Smooth muscle cell (in vitro differentiated cells): ENCODE measurements around the gene ANAPC7. TPM values are rescaled to one million over a fixed set of nuclear protein-coding genes. Genes with fewer than 3 reads are reported as not detected.

Experiments used
- DNase-seq: peaks from one replicate; lab custom pipeline; 2025; ENCODE audit not compliant: unreplicated experiment; lab: John Stamatoyannopoulos, UW
- H2AFZ ChIP-seq: fragments of 200-600 bp; sonication (generic); 2 replicates; pipeline ENCODE4 v1.6.0; 2016; ENCODE audit warnings: antibody characterized with exemption, low read depth, mild to moderate bottlenecking
- H3F3A ChIP-seq: fragments of 200-600 bp; sonication (generic); 2 replicates; pipeline ENCODE4 v1.6.0; 2017; ENCODE audit warnings: antibody characterized with exemption, low read depth
- H3K27ac ChIP-seq: fragments of 200-600 bp; sonication (generic); 2 replicates; pipeline ENCODE4 v1.5.1; 2016; ENCODE audit warnings: low read depth, mild to moderate bottlenecking
- H3K27me3 ChIP-seq: fragments of 200-600 bp; sonication (generic); 2 replicates; pipeline ENCODE4 v1.6.1; 2016; ENCODE audit warnings: low read depth, mild to moderate bottlenecking
- H3K36me3 ChIP-seq: fragments of 200-600 bp; sonication (generic); 2 replicates; pipeline ENCODE4 v1.5.1; 2016; ENCODE audit warnings: low read depth
- H3K4me1 ChIP-seq: fragments of 200-600 bp; sonication (generic); 2 replicates; pipeline ENCODE4 v1.5.1; 2016; ENCODE audit warnings: low read depth
- H3K4me2 ChIP-seq: fragments of 200-600 bp; sonication (generic); 2 replicates; pipeline ENCODE4 v1.6.0; 2016; ENCODE audit warnings: mild to moderate bottlenecking
- H3K4me3 ChIP-seq: fragments of 200-600 bp; sonication (generic); 2 replicates; pipeline ENCODE4 v1.5.1; 2016; ENCODE audit warnings: mild to moderate bottlenecking
- H3K79me2 ChIP-seq: fragments of 200-600 bp; sonication (generic); 2 replicates; pipeline ENCODE4 v1.6.0; 2016; ENCODE audit warnings: low read depth, mild to moderate bottlenecking
- H3K9ac ChIP-seq: fragments of 200-600 bp; sonication (generic); 2 replicates; pipeline ENCODE4 v1.6.0; 2016; ENCODE audit warnings: low read depth
- H3K9me3 ChIP-seq: fragments of 200-600 bp; sonication (generic); replicated peaks from 2 replicates; pipeline ENCODE4 v1.5.1; 2016; ENCODE audit warnings: low read depth
- H4K20me1 ChIP-seq: fragments of 200-600 bp; sonication (generic); 2 replicates; pipeline ENCODE4 v1.6.0; 2016; ENCODE audit warnings: low read depth
- CTCF ChIP-seq: fragments of 200-600 bp; sonication (generic); IDR thresholded peaks from 2 replicates; pipeline ENCODE4 v1.5.1; 2017; ENCODE audit warnings: borderline replicate concordance, mild to moderate bottlenecking, antibody characterized with exemption; ENCODE audit not compliant: insufficient read depth, poor library complexity, severe bottlenecking
- WGBS: methylation state at CpG from one replicate; pipeline ENCODE4 v1.1.7; 2016; ENCODE audit warnings: low lambda C conversion rate; 5-methylcytosine and 5-hydroxymethylcytosine counted together
- polyA plus RNA-seq: library from polyadenylated mRNA; unstranded; fragments of >200 nt; fragmentation: Nextera tagmentation; extraction: Ambion mirVana; gene quantifications from 2 replicates; pipeline ENCODE4 v1.2.1, GENCODE V29; 2016
- total RNA-seq: library from RNA; depleted of rRNA; stranded (reverse); fragments of >200 nt; gene quantifications from 2 replicates; pipeline ENCODE4 v1.2.3, GENCODE V29; 2014

Gene ANAPC7
- total and polyA plus RNA-seq, 2 experiments from 2014 or later, result 22.1 to 36.8 TPM

GRCh38 chr12:110344657-110345056, 58.9 kb downstream of the ANAPC7 start:
- Histone ChIP-seq H3F3A (peaks cover 9% of the 10 kb centered on the region), H3K27me3 (no peaks in the 10 kb centered on the region), H3K4me1 (no peaks in the 10 kb centered on the region), H3K4me2 (no peak overlapping the region), H3K27ac (peak overlapping the region; percentile 58), H3K36me3 (peaks cover 48% of the 10 kb centered on the region), H3K79me2 (no peaks in the 10 kb centered on the region), H3K9ac (no peak overlapping the region), H2AFZ (no peak overlapping the region), H3K4me3 (no peak overlapping the region), H4K20me1 (peaks cover 23% of the 10 kb centered on the region), H3K9me3 (no peaks in the 10 kb centered on the region)
- no peak for TF ChIP-seq CTCF
- DNase-seq, result no peak
- WGBS, result 97% methylated on average over 11 of the region's 11 CpGs

- H3K4me3 ChIP-seq, result no peak overlapping the region
- no peaks in the 10 kb centered on the region for H3K9me3 ChIP-seq
- H3K79me2 ChIP-seq, result no peaks in the 10 kb centered on the region
- H4K20me1 ChIP-seq, result peaks cover 23% of the 10 kb centered on the region
- no peaks in the 10 kb centered on the region for H3K4me1 ChIP-seq
- peaks cover 51% of the 10 kb centered on the region for H3K36me3 ChIP-seq
- H2AFZ ChIP-seq, result no peak overlapping the region
- H3K4me2 ChIP-seq, result no peak overlapping the region
- H3K9ac ChIP-seq, result no peak overlapping the region
- peaks cover 9% of the 10 kb centered on the region for H3F3A ChIP-seq
- no peak overlapping the region for H3K27ac ChIP-seq
- no peak for TF ChIP-seq CTCF
- no peaks in the 10 kb centered on the region for H3K27me3 ChIP-seq
- no peak for DNase-seq
- WGBS, result 98% methylated on average over 9 of the region's 9 CpGs
Measured at GRCh38 chr12:110343736-110344555, 59.6 kb downstream of the ANAPC7 start.

GRCh38 chr12:110343114-110343513, 60.4 kb downstream of the ANAPC7 start:
- peaks cover 9% of the 10 kb centered on the region for H3F3A ChIP-seq
- no peaks in the 10 kb centered on the region for H3K4me1 ChIP-seq
- 96% methylated on average over 5 of the region's 5 CpGs for WGBS
- no peaks in the 10 kb centered on the region for H3K79me2 ChIP-seq
- DNase-seq, result no peak
- H3K4me2 ChIP-seq, result no peak overlapping the region
- H3K36me3 ChIP-seq, result peaks cover 51% of the 10 kb centered on the region
- no peak overlapping the region for H3K9ac ChIP-seq
- H2AFZ ChIP-seq, result no peak overlapping the region
- peaks cover 23% of the 10 kb centered on the region for H4K20me1 ChIP-seq
- no peak overlapping the region for H3K4me3 ChIP-seq
- H3K27ac ChIP-seq, result no peak overlapping the region
- H3K9me3 ChIP-seq, result no peaks in the 10 kb centered on the region
- no peak for TF ChIP-seq CTCF
- no peaks in the 10 kb centered on the region for H3K27me3 ChIP-seq

GRCh38 chr12:110342157-110342556, 61.4 kb downstream of the ANAPC7 start:
- WGBS, result 99% methylated on average over 15 of the region's 15 CpGs
- H3K27ac ChIP-seq, result no peak overlapping the region
- no peaks in the 10 kb centered on the region for H3K9me3 ChIP-seq
- no peaks in the 10 kb centered on the region for H3K4me1 ChIP-seq
- H3F3A ChIP-seq, result peaks cover 8% of the 10 kb centered on the region
- H4K20me1 ChIP-seq, result peaks cover 21% of the 10 kb centered on the region
- no peak overlapping the region for H3K9ac ChIP-seq
- H3K36me3 ChIP-seq, result peaks cover 44% of the 10 kb centered on the region
- DNase-seq, result no peak
- no peak overlapping the region for H3K4me2 ChIP-seq
- no peaks in the 10 kb centered on the region for H3K79me2 ChIP-seq
- no peak overlapping the region for H3K4me3 ChIP-seq
- H2AFZ ChIP-seq, result no peak overlapping the region
- no peaks in the 10 kb centered on the region for H3K27me3 ChIP-seq
- TF ChIP-seq CTCF, result no peak
